Nephron (organoid): ENCODE measurements around the gene ETV3.

Experiments
- H3K27ac Mint-ChIP-seq, 3 experiments: 2 replicates each; pipeline ENCODE4 v1.8.0; 2020; ENCODE audit warnings: mixed read lengths in 3 of 3, mild to moderate bottlenecking in 2 of 3, moderate library complexity in 1 of 3
- H3K27me3 Mint-ChIP-seq: 2 replicates; pipeline ENCODE4 v1.8.0; 2021; ENCODE audit warnings: low read depth, mild to moderate bottlenecking, moderate library complexity, mixed read lengths
- H3K36me3 Mint-ChIP-seq: 2 replicates; pipeline ENCODE4 v1.8.0; 2020; ENCODE audit warnings: low read depth, mixed read lengths
- H3K4me1 Mint-ChIP-seq: 2 replicates; pipeline ENCODE4 v1.8.0; 2020; ENCODE audit warnings: mixed read lengths
- H3K4me3 Mint-ChIP-seq, 3 experiments: 2 replicates each; pipeline ENCODE4 v1.8.0; 2020; ENCODE audit warnings: mild to moderate bottlenecking in 3 of 3, mixed read lengths in 3 of 3, moderate library complexity in 2 of 3
- H3K9me3 Mint-ChIP-seq: 2 replicates; pipeline ENCODE4 v1.8.0; 2020; ENCODE audit warnings: mixed read lengths
- CTCF ChIP-seq, 3 experiments: fragments of 200-600 bp; sonication (generic); IDR thresholded peaks; one replicate each; pipeline ENCODE4 v1.5.0; 2021; ENCODE audit warnings: antibody characterized with exemption in 3 of 3; ENCODE audit not compliant: unreplicated experiment in 3 of 3

ETV3 gene

GRCh38 chr1:157107702-157108101 is 30.5 kb downstream of the ETV3 start:
- H3K27ac Mint-ChIP-seq, result no peak overlapping the region
- H3K4me3 Mint-ChIP-seq, result no peak overlapping the region
- no peaks in the 10 kb centered on the region for H3K9me3 Mint-ChIP-seq
- no peaks in the 10 kb centered on the region for H3K36me3 Mint-ChIP-seq
- peaks cover 15% of the 10 kb centered on the region for H3K4me1 Mint-ChIP-seq
- peaks cover 69% of the 10 kb centered on the region for H3K27me3 Mint-ChIP-seq
- TF ChIP-seq CTCF (IDR thresholded peaks at IDR 0.05; ENCODE audit: unreplicated experiment in 3 of 3), result no peak

DNA sequence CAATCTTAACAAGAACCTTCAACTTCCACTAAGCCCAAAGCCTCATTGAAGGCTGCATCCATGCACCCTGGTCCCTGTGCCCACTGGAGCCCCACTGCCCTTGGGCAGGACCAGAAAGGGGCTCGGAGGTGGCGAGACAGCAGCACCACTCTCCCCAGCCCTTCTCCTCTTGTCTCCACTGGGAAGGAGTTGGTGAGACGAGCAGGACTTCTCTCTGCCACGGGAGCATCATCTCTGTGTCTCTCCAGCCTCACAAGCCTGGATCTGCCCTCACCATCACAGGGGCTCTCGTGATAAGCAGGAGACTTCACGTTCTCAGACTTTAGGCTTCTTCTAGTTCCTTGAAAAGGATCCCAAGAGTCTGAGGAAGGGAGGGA is 31.4 kb downstream of the ETV3 start:
- H3K36me3 Mint-ChIP-seq, result no peaks in the 10 kb centered on the region
- no peak for TF ChIP-seq CTCF (IDR thresholded peaks at IDR 0.05; ENCODE audit: unreplicated experiment in 3 of 3)
- no peaks in the 10 kb centered on the region for H3K9me3 Mint-ChIP-seq
- H3K4me1 Mint-ChIP-seq, result peaks cover 10% of the 10 kb centered on the region
- no peak overlapping the region for H3K27ac Mint-ChIP-seq
- peaks cover 65% of the 10 kb centered on the region for H3K27me3 Mint-ChIP-seq
- H3K4me3 Mint-ChIP-seq, result no peak overlapping the region

GRCh38 chr1:157105988-157106812 is 32.0 kb downstream of the ETV3 start:
- H3K27ac Mint-ChIP-seq, result no peak overlapping the region
- no peak overlapping the region for H3K4me3 Mint-ChIP-seq
- H3K4me1 Mint-ChIP-seq, result peaks cover 10% of the 10 kb centered on the region
- H3K9me3 Mint-ChIP-seq, result no peaks in the 10 kb centered on the region
- TF ChIP-seq CTCF (IDR thresholded peaks at IDR 0.05; ENCODE audit: unreplicated experiment in 3 of 3), result no peak
- H3K27me3 Mint-ChIP-seq, result peaks cover 59% of the 10 kb centered on the region
- H3K36me3 Mint-ChIP-seq, result no peaks in the 10 kb centered on the region

GRCh38 chr1:157105298-157105987 is 32.8 kb downstream of the ETV3 start:
- H3K4me1 Mint-ChIP-seq, result peaks cover 5% of the 10 kb centered on the region
- no peaks in the 10 kb centered on the region for H3K9me3 Mint-ChIP-seq
- TF ChIP-seq CTCF (IDR thresholded peaks at IDR 0.05; ENCODE audit: unreplicated experiment in 3 of 3), result no peak
- H3K27me3 Mint-ChIP-seq, result peaks cover 56% of the 10 kb centered on the region
- H3K27ac Mint-ChIP-seq, result no peak overlapping the region
- no peaks in the 10 kb centered on the region for H3K36me3 Mint-ChIP-seq
- H3K4me3 Mint-ChIP-seq, result no peak overlapping the region

DNA sequence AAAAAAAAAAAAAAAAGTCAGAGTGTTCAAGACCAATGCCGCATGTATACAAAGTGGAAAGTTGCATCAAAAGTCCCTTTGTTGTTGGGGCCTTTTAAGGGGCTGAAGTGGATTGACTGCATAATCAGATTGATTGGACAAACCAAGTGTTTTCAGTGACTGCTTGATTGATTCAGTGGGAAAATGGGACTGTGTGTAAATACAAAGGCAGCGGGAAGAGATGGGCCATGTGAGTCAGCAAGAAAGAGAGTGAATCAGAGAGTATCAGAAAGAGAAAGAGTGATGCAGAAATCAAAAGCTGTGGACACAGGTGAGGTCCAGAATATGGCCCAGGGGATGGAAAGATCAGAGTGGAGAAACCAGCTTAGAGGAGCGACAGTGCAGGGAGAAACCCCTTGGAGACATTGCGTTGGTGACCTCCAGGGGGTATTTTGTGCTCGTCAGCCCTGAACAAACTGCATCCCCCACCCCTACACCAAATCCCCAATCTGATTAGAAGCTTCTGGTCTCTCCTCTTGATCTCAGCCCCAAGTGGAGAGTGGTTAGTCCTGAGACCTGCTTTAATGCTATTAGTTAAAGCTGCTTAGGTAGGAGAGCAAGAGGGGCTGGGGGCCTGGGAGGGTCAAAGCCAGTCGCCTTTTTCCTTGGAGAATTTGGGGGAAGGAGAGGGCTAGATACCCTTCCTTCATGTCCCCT is 33.4 kb downstream of the ETV3 start:
- Mint-ChIP-seq H3K27me3 (peaks cover 50% of the 10 kb centered on the region), H3K36me3 (no peaks in the 10 kb centered on the region), H3K27ac (peak overlapping the region in 2 of 3 experiments; percentile 1 to 16), H3K4me3 (no peak overlapping the region), H3K4me1 (peaks cover 1% of the 10 kb centered on the region), H3K9me3 (no peaks in the 10 kb centered on the region)
- TF ChIP-seq CTCF (IDR thresholded peaks at IDR 0.05; ENCODE audit: unreplicated experiment in 3 of 3), result no peak
